Panc1 (cell line): ENCODE results near the gene GEN1.

ENCODE experiments used
- SIN3A ChIP-seq: IDR thresholded peaks from 2 replicates; pipeline ENCODE4 v1.6.1; 2012; ENCODE audit warnings: low read depth, mild to moderate bottlenecking, low read length, moderate library complexity, borderline replicate concordance; ENCODE audit not compliant: insufficient read depth
- TF ChIP-seq, protein P1 (sequence below): fragments of 450-650 bp; IDR thresholded peaks from 2 replicates; pipeline ENCODE4 v1.5.1; 2017; ENCODE audit warnings: mild to moderate bottlenecking

GRCh38 chr2:17762451-17762850 is 8.5 kb downstream of the GEN1 start:
- TF ChIP-seq, protein P1, sequence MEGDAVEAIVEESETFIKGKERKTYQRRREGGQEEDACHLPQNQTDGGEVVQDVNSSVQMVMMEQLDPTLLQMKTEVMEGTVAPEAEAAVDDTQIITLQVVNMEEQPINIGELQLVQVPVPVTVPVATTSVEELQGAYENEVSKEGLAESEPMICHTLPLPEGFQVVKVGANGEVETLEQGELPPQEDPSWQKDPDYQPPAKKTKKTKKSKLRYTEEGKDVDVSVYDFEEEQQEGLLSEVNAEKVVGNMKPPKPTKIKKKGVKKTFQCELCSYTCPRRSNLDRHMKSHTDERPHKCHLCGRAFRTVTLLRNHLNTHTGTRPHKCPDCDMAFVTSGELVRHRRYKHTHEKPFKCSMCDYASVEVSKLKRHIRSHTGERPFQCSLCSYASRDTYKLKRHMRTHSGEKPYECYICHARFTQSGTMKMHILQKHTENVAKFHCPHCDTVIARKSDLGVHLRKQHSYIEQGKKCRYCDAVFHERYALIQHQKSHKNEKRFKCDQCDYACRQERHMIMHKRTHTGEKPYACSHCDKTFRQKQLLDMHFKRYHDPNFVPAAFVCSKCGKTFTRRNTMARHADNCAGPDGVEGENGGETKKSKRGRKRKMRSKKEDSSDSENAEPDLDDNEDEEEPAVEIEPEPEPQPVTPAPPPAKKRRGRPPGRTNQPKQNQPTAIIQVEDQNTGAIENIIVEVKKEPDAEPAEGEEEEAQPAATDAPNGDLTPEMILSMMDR: no peak
- no peak for TF ChIP-seq SIN3A
